GM19468 (cell line): ENCODE measurements around the gene TRIM59.
"Not testable (repeated sequence)": the region's sequence is repeated elsewhere in the genome, so short reads cannot be mapped to it uniquely, and the experiment has no call there.

Experiments used
- ATAC-seq: cut with Tn5 transposase; IDR thresholded peaks from one replicate; pipeline ENCODE4 v1.9.1; 2021; ENCODE audit warnings: mild to moderate bottlenecking, moderate library complexity, moderate number of reproducible peaks; ENCODE audit not compliant: unreplicated experiment; ENCODE audit errors: extremely low read depth

The TRIM59 gene

GRCh38 chr3:160458151-160458550 is 8.6 kb upstream of the TRIM59 start:
- no peak for ATAC-seq

- no peak for ATAC-seq
These were observed 6.3 kb upstream of the TRIM59 start for GRCh38 chr3:160455846-160456245.

- ATAC-seq = no peak
These were observed 5.4 kb upstream of the TRIM59 start for GRCh38 chr3:160454995-160455394.

- not testable (repeated sequence) for ATAC-seq
These were observed 2.7 kb upstream of the TRIM59 start for GRCh38 chr3:160452251-160452650.

- ATAC-seq = no peak
These were observed 2.0 kb upstream of the TRIM59 start for GRCh38 chr3:160451602-160452001.

- no peak for ATAC-seq
These were observed 1.3 kb upstream of the TRIM59 start for GRCh38 chr3:160450846-160451245.

- peak; percentile 6 for ATAC-seq
These were observed 546 bp downstream of the TRIM59 start for GRCh38 chr3:160448845-160449635.

- ATAC-seq = no peak
These were observed 2.0 kb downstream of the TRIM59 start for GRCh38 chr3:160447544-160447943.

- ATAC-seq = no peak
These were observed 3.0 kb downstream of the TRIM59 start for GRCh38 chr3:160446522-160447056.

- ATAC-seq = no peak
These were observed 3.7 kb downstream of the TRIM59 start for GRCh38 chr3:160445854-160446253.

- no peak for ATAC-seq
These were observed 5.2 kb downstream of the TRIM59 start for GRCh38 chr3:160444411-160444810.

- no peak for ATAC-seq
These were observed 8.9 kb downstream of the TRIM59 start for GRCh38 chr3:160440687-160441086.

GRCh38 chr3:160437083-160437455 is 12.5 kb downstream of the TRIM59 start:
- ATAC-seq = no peak

- no peak for ATAC-seq
These were observed 13.8 kb downstream of the TRIM59 start for GRCh38 chr3:160435747-160436146.

GRCh38 chr3:160435095-160435494 is 14.5 kb downstream of the TRIM59 start:
- no peak for ATAC-seq

- ATAC-seq = no peak
These were observed 15.5 kb downstream of the TRIM59 start for GRCh38 chr3:160434071-160434470.

GRCh38 chr3:160427832-160428424 is 21.7 kb downstream of the TRIM59 start:
- ATAC-seq = no peak

GRCh38 chr3:160417311-160417710 is 32.3 kb downstream of the TRIM59 start:
- no peak for ATAC-seq

GRCh38 chr3:160413613-160414248 is 35.9 kb downstream of the TRIM59 start:
- peak; percentile 62 for ATAC-seq

GRCh38 chr3:160412477-160412876 is 37.1 kb downstream of the TRIM59 start:
- ATAC-seq = no peak
